ENCODE measurements around the gene ITGA3.

The ITGA3 gene

GRCh38 chr17:50075446-50076032 is 19.6 kb downstream of the ITGA3 start:
- no peak for DNase-seq

- DNase-seq = no peak
Observed at GRCh38 chr17:50076221-50076590, 20.3 kb downstream of the ITGA3 start.

DNA sequence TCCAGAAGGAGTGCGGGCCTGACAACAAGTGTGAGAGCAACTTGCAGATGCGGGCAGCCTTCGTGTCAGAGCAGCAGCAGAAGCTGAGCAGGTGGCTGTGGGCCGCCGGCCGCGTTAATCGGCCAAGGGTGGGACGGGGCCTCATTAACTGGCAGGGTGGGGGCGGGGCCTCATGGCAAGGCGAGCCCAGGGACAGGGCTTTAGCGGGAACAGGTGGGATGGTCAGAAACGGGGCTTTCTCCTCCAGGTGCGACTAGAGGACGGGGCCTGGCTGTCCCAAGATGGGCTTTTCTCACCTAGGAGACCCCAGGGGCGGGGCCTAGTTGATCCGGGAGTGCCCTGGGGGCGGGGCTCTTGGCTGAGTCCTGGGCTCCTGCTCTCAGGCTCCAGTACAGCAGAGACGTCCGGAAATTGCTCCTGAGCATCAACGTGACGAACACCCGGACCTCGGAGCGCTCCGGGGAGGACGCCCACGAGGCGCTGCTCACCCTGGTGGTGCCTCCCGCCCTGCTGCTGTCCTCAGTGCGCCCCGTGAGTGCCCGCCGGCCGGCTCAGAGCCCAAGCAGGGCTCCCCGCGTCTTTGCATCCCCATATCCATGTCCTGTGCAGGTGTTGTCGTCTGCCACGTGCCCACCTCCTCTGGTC is 20.8 kb downstream of the ITGA3 start:
- no peak for DNase-seq

DNA sequence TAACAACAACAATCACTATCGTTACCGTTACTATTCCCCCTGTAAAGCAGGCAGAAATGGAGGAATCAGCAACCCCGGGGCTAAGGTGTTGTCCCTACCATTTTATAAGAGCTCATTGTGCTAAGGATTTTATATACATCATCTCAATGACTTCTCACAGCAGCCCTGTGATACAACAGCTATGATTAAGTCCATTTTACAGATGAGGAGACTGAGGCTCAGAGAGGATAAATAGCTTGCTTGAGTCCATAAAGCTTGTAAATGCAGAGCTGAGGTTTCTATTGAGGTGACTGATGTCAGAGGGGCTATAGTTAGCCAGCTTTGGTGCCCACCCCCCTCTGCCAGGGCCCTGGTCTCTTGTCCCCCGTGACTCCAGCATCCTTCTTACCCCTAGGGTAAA is 22.5 kb downstream of the ITGA3 start:
- no peak for DNase-seq

DNA sequence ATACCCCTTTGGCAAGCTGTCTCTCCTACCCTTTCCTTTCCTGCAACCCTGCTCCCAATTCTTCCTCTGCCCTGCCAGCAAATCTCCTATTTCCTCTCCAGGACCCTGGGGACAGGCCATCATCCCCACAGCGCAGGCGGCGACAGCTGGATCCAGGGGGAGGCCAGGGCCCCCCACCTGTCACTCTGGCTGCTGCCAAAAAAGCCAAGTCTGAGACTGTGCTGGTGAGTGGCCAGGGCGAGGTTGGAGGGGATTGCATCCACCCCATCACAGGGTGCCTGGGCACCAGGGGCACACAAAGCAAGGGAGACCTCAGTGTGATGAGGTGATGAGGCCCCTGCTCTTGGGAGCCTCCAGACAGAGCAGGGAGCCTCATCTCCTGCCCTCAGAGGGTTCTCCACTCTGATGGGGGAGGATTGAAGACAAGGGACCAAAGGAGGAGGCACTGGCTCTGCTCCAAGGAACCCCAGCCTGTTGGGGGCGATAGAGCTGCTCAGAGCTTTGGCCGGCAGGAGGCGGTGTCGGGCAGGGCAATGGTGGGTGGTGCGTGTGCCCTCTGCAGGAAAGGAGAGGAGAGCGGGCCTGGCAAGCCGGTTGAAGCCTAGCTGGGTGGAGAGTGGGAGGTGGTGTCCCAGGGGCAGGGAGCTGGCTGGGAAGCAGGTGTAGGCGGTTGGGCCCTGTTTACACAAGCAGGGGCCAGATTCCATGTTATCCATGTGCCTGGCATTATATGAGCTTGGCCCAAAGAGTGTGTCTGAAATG is 23.6 kb downstream of the ITGA3 start:
- peak in 1 of 2 donors; percentile 19 for DNase-seq

DNA sequence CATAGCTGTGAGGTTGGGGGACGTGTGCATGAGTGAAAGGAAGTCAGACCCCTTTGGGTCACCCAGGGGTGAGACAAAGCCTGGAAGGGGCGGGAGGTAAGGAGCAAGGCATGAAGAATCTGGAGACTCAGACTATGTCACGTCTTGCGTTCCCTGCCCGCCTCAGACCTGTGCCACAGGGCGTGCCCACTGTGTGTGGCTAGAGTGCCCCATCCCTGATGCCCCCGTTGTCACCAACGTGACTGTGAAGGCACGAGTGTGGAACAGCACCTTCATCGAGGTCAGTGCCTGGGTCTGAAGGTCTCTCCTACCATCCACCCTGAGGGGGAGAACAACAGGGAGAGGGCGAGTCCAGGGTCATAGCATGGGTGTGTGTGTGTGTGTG is 24.2 kb downstream of the ITGA3 start:
- no peak for DNase-seq

DNA sequence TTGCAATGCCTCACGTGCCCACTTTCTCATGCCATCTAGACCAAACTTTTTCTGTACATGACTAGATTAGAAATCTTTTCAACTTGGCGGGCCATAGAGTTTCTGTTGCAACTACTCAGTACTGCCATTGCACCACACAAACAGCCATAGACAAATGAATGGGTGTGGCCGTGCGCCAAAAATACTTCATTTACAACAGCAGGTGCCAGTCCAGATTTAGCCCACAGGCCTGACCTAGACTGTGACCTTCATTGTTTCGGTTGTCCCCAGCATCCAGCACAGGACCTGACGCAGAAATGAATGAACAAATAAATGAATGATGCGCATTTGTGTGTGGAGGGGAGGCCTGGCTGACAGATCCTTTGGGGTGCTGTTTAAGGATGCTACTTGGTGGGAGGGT is 24.9 kb downstream of the ITGA3 start:
- no peak for DNase-seq

DNA sequence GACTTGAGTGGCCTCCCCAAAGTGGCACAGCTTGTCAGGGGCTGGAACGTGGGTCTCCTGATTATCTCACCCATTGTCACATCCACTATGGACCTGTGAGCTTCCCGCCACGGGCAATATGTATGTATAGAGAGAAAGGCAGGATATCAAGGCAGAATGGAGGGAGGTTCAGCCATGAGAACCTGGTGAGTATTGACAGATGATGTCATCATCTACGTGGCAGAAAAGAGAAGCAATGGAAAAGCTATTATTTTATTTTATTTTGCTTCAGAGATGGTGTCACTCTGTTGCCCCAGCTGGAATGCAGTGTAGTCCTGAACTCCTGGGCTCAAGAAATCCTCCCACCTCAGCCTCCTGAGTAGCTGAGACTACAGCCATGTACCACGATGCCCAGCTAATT is 25.8 kb downstream of the ITGA3 start:
- DNase-seq = no peak

DNA sequence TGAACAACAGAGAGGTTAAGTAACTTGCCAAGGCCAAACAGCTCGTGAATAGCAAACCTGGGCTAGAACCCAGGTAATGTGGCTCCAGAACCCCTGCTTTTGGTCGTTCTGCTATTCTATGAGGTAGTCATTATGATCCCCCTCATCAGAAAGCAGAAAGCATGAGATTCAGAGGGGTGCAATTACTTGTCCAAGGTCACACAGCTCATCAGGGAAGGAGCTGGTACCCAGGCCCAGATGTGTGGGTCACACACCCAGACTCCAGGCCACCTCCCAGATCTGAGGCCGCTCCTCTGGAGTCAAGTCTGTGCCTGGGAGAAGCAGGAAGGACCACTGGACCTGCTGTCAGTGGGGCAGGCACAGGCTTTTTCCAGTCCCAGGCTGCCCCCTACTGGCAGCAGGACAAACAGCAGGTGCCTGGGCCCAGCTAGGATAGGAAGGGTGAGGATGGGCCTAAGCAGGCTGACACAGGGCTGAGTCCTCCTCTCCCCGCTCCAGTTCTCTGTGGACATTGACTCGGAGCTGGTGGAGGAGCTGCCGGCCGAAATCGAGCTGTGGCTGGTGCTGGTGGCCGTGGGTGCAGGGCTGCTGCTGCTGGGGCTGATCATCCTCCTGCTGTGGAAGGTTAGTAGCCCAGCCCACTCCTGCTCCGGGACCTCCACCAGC is 31.5 kb downstream of the ITGA3 start:
- DNase-seq = peak; percentile 69 to 82

GRCh38 chr17:50087912-50088405 is 32.0 kb downstream of the ITGA3 start:
- DNase-seq = no peak

- DNase-seq = no peak
Observed at GRCh38 chr17:50088952-50089825, 33.3 kb downstream of the ITGA3 start.

DNA sequence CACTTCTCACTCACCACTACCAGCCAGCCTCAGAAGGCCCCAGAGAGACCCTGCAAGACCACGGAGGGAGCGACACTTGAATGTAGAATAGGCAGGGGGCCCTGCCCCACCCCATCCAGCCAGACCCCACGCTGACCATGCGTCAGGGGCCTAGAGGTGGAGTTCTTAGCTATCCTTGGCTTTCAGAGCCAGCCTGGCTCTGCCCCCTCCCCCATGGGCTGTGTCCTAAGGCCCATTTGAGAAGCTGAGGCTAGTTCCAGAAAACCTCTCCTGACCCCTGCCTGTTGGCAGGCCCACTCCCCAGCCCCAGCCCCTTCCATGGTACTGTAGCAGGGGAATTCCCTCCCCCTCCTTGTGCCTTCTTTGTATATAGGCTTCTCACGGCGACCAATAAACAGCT is 34.2 kb downstream of the ITGA3 start:
- DNase-seq = no peak

GRCh38 chr17:50090971-50091917 is 35.3 kb downstream of the ITGA3 start:
- no peak for DNase-seq

- no peak for DNase-seq
Observed at GRCh38 chr17:50091918-50092285, 36.0 kb downstream of the ITGA3 start.

DNA sequence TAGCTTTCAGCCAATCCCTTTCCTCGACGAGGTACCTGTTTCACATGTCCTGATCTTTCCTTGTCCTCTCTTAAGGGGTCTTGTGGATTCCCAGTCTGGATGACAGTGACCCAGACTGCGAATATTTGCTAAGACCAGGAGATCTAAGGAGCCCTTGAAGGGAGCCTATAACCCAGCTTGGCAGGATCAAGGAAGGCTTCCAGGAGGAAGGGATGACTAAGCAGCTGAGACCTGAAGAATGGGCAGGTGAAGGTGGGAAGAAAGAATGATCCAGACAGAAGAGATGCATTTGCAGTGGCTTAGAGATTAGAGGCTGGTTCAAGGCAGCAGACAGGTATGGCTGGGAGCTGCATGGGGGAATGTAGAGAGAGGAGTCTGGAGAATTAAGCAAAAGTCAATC is 37.3 kb downstream of the ITGA3 start:
- DNase-seq = no peak

DNA sequence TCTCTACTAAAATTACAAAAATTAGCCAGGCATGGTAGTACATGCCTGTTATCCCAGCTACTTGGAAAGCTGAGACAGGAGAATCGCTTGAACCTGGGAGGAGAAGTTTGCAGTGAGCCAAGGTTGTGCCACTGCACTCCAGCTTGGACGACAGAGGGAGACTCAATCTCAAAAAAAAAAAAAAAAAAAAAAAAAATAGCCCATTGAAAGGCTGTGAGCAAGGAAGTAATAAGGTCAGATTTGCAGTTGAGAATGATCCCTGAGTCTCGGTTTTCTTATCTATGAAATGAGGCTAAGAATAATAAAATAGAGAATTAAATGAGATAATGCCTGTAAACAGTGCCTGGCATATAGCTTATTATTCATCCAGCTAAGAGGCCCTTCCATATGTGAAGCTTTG is 37.9 kb downstream of the ITGA3 start:
- no peak for DNase-seq

DNA sequence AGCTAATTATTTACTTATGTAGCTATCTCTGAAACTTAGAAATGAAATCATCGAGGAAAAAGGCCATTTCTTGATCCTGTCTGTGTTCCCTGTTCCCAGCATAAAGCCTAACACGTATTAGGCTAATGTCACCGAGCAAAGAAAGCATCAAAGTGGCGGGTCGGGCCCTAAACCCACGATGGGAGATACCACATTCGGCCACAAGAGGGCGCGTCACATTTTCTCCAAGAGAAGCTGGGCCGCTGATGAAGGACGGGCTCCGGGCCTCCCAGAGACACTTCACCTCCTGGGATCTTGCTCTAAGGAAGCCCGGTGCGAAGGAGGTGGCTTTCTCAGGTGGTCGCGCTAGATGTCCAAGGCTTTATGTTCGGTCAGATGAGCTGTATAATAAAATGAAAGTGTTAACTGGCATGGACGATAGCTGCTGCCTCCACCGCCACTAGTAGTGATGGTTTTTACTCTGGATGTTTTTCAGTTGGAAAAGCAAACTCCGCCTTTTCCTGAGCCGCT is 38.4 kb downstream of the ITGA3 start:
- DNase-seq = peak; percentile 80 to 89

- DNase-seq = peak; percentile 96 to 97
Observed at GRCh38 chr17:50094753-50095619, 39.1 kb downstream of the ITGA3 start, which contains the start of gene PDK2. Gene PDK2, plus strand, starts transcription at chr17:50095351. Its CDS starts 85 bp downstream, at chr17:50095436.

GRCh38 chr17:50095626-50096037 is 39.7 kb downstream of the ITGA3 start:
- no peak for DNase-seq

DNA sequence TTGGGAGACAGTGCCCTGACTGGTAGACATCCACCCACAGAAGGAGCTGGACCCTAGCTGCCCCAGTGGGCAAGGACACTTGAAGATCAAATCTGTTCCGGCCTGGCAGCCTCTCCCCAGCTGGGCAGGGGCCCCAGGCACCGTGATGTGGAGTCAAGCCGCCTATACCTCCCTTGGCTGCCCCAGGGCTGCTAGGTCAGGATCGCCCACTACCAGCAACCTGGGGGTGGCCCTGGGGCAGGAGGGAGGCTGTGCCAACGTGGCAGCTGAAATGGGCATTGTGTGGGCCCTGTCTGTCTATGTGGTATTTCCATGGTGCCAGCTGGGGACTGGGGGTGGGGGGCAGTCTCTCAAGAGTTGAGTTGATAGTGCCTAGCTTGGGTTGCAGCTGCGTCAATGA is 40.2 kb downstream of the ITGA3 start:
- no peak for DNase-seq

Data from CD4-positive, alpha-beta T cell treated with Interferon alpha-2 for 1 hour (primary cell).